Esophagus muscularis mucosa (tissue), 4 donors: ENCODE measurements around the gene CD46. TPM values are rescaled to one million over a fixed set of nuclear protein-coding genes. Genes with fewer than 3 reads are reported as not detected.

Experiments
- DNase-seq: peaks from one replicate; pipeline ENCODE4 v3.0.0-alpha.2; 2017; ENCODE audit errors: extremely low spot score
- H3K27ac ChIP-seq, 4 donors: fragments of 200-600 bp; sonication (generic); replicated peaks in 1 of 4; 1 replicate in 3 of 4; 2 replicates in 1 of 4; pipeline ENCODE4 v1.5.1; 2016 to 2019; ENCODE audit warnings: mild to moderate bottlenecking in 1 of 4
- H3K27me3 ChIP-seq, 4 donors: fragments of 200-600 bp; sonication (generic); one replicate each; pipeline versions ENCODE4 v1.5.1 to v1.6.0; 2016 to 2019
- H3K36me3 ChIP-seq, 4 donors: fragments of 200-600 bp; sonication (generic); one replicate each; pipeline ENCODE4 v1.5.1; 2016 to 2019
- H3K4me1 ChIP-seq, 4 donors: fragments of 200-600 bp; sonication (generic); one replicate each; pipeline ENCODE4 v1.5.1; 2016 to 2019
- H3K4me3 ChIP-seq, 4 donors: fragments of 200-600 bp; sonication (generic); 1 replicate in 2 of 4; 2 replicates in 2 of 4; pipeline ENCODE4 v1.5.1; 2016 to 2019; ENCODE audit warnings: mild to moderate bottlenecking in 4 of 4, moderate library complexity in 1 of 4
- H3K9me3 ChIP-seq, 4 donors: fragments of 200-600 bp; sonication (generic); 1 replicate in 3 of 4; 2 replicates in 1 of 4; pipeline ENCODE4 v1.5.1; 2016 to 2019
- EP300 ChIP-seq: sonication (generic); formaldehyde crosslinking; IDR thresholded peaks from one replicate; pipeline ENCODE4 v1.6.1; 2017; ENCODE audit warnings: antibody characterized with exemption
- POLR2A ChIP-seq: fragments of 450-650 bp; IDR thresholded peaks from one replicate; pipeline ENCODE4 v1.6.1; 2017; ENCODE audit warnings: antibody characterized with exemption, moderate library complexity, mild to moderate bottlenecking, low read depth
- POLR2AphosphoS5 ChIP-seq, 2 donors: sonication (generic); formaldehyde crosslinking; IDR thresholded peaks; one replicate each; pipeline ENCODE4 v1.6.1; 2017; ENCODE audit warnings: antibody characterized with exemption in 2 of 2
- WGBS: methylation state at CpG from one replicate; pipeline ENCODE4 v1.1.5; 2018; 5-methylcytosine and 5-hydroxymethylcytosine counted together
- intact Hi-C: fragments of 100-400 bp; cut with DNase I; formaldehyde crosslinking; loops from one replicate; pipeline ENCODE4 v1.15.1; 2023
- total RNA-seq, 4 donors: library from RNA; depleted of rRNA; stranded (reverse); fragments of >200 nt; gene quantifications; one replicate each; pipeline versions ENCODE4 v1.1.0 to v1.2.1, GENCODE V29; 2016
- TF ChIP-seq, protein P1 (sequence below), 3 experiments: fragments of 200-600 bp in 2 of 3; fragments of 450-650 bp in 1 of 3; sonication (generic) in 2 of 3; IDR thresholded peaks; one replicate each; pipeline ENCODE4 v1.5.1; 2017 to 2019; ENCODE audit warnings: antibody characterized with exemption in 3 of 3, mild to moderate bottlenecking in 2 of 3, moderate library complexity in 1 of 3

Gene CD46
- total RNA-seq, 4 donors from 2014 or later, result 65.6 to 86.4 (median 69.2) TPM

DNA sequence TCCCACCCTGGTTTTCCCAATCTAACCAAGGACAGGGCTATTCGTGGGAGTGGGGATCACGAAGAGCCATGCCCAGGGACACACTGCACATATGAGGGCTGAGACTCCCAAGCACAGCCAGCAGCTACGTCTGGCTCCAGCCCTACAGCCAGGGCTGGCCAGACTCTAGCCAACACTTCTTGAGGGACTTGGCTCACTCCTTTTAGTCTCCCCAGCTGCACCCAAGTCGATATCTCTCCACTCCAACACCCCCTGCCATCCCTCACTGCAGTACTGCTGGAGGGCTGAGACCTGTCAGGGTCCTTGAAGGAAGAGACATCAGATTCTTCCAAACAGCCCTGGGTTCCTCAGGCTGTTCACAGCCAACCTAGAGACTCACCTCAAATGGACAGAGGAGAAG lies 62.6 kb downstream of the CD46 start:
- Histone ChIP-seq H3K36me3 (peaks cover 64 to 98% (median 91%) of the 10 kb centered on the region in 4 donors), H3K27ac (peak overlapping the region; percentile 97 to 99 (median 98)), H3K4me1 (peaks cover 94 to 100% (median 100%) of the 10 kb centered on the region in 4 donors), H3K4me3 (peak overlapping the region in 3 of 4 donors; percentile 21 to 89 (median 34)), H3K27me3 (no peaks in the 10 kb centered on the region), H3K9me3 (no peaks in the 10 kb centered on the region)
- intact Hi-C loops, result loop anchor here (5.0 to 10.0 kb wide), 2 partner anchors 50 to 148 kb away; no protein-coding TSS in a partner anchor
- no peak for DNase-seq
- TF ChIP-seq EP300, result no peak
- WGBS, result 66% methylated on average over 4 of the region's 4 CpGs

- peaks cover 90 to 100% (median 100%) of the 10 kb centered on the region in 4 donors for H3K4me1 ChIP-seq
- H3K4me3 ChIP-seq, result peak overlapping the region; percentile 5 to 89 (median 22)
- TF ChIP-seq EP300, result no peak
- TF ChIP-seq POLR2A, result no peak
- TF ChIP-seq POLR2AphosphoS5 (IDR thresholded peaks at IDR 0.05), result no peak
- TF ChIP-seq, protein P1, sequence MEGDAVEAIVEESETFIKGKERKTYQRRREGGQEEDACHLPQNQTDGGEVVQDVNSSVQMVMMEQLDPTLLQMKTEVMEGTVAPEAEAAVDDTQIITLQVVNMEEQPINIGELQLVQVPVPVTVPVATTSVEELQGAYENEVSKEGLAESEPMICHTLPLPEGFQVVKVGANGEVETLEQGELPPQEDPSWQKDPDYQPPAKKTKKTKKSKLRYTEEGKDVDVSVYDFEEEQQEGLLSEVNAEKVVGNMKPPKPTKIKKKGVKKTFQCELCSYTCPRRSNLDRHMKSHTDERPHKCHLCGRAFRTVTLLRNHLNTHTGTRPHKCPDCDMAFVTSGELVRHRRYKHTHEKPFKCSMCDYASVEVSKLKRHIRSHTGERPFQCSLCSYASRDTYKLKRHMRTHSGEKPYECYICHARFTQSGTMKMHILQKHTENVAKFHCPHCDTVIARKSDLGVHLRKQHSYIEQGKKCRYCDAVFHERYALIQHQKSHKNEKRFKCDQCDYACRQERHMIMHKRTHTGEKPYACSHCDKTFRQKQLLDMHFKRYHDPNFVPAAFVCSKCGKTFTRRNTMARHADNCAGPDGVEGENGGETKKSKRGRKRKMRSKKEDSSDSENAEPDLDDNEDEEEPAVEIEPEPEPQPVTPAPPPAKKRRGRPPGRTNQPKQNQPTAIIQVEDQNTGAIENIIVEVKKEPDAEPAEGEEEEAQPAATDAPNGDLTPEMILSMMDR (IDR thresholded peaks at IDR 0.05), result no peak
- no peaks in the 10 kb centered on the region for H3K27me3 ChIP-seq
- H3K27ac ChIP-seq, result peak overlapping the region; percentile 97 to 99 (median 98)
- intact Hi-C loops, result loop anchor here (10.0 kb wide), 1 partner anchor 49 kb away; no protein-coding TSS in a partner anchor
- H3K9me3 ChIP-seq, result no peaks in the 10 kb centered on the region
- 53% methylated on average over 6 of the region's 8 CpGs for WGBS
- no peak for DNase-seq
- peaks cover 60 to 97% (median 86%) of the 10 kb centered on the region in 4 donors for H3K36me3 ChIP-seq
These were observed 63.6 kb downstream of the CD46 start for GRCh38 chr1:207815466-207815865.

DNA sequence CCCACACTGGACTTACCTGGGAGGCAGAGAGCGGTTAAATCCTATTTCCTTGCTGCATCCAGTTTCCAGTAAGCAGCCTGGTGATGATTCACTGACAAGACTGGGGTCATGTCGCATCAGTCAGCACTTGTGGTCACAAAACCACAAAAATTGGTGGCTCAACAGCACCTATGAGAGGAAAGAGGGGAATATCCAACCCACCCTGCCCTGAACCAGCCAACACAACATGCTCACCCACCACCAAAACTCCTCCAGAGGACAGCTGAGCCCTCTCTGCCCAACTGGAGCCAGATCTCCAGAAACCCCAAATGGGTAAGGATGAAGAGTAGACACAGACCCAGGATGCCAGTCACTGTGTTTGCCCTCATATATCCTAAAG lies 64.0 kb downstream of the CD46 start:
- no peak for TF ChIP-seq POLR2AphosphoS5 (IDR thresholded peaks at IDR 0.05)
- TF ChIP-seq EP300, result no peak
- TF ChIP-seq, protein P1 (IDR thresholded peaks at IDR 0.05), result no peak
- no peak for TF ChIP-seq POLR2A
- Histone ChIP-seq H3K27me3 (no peaks in the 10 kb centered on the region), H3K36me3 (peaks cover 57 to 97% (median 81%) of the 10 kb centered on the region in 4 donors), H3K4me1 (peaks cover 86 to 100% (median 100%) of the 10 kb centered on the region in 4 donors), H3K27ac (peak overlapping the region; percentile 97 to 99 (median 98)), H3K9me3 (no peaks in the 10 kb centered on the region), H3K4me3 (peak overlapping the region; percentile 5 to 89 (median 22))
- 70% methylated on average over 2 of the region's 2 CpGs for WGBS
- intact Hi-C loops, result loop anchor here (10.0 kb wide), 1 partner anchor 49 kb away; no protein-coding TSS in a partner anchor
- no peak for DNase-seq

GRCh38 chr1:207817166-207817565 lies 65.3 kb downstream of the CD46 start:
- intact Hi-C loops, result loop anchor here (10.0 kb wide), 1 partner anchor 48 kb away; no protein-coding TSS in a partner anchor
- no peak for DNase-seq
- WGBS, result 73% methylated on average over 7 of the region's 7 CpGs
- Histone ChIP-seq H3K36me3 (peaks cover 53 to 93% (median 74%) of the 10 kb centered on the region in 4 donors), H3K9me3 (no peaks in the 10 kb centered on the region), H3K27me3 (no peaks in the 10 kb centered on the region), H3K4me1 (peaks cover 74 to 100% (median 97%) of the 10 kb centered on the region in 4 donors), H3K27ac (peak overlapping the region; percentile 97 to 99 (median 98)), H3K4me3 (peak overlapping the region; percentile 13 to 89 (median 50))
- TF ChIP-seq POLR2A (no peak), POLR2AphosphoS5 (IDR thresholded peaks at IDR 0.05) (no peak), EP300 (no peak)
- TF ChIP-seq, protein P1 (IDR thresholded peaks at IDR 0.05), result no peak

DNA sequence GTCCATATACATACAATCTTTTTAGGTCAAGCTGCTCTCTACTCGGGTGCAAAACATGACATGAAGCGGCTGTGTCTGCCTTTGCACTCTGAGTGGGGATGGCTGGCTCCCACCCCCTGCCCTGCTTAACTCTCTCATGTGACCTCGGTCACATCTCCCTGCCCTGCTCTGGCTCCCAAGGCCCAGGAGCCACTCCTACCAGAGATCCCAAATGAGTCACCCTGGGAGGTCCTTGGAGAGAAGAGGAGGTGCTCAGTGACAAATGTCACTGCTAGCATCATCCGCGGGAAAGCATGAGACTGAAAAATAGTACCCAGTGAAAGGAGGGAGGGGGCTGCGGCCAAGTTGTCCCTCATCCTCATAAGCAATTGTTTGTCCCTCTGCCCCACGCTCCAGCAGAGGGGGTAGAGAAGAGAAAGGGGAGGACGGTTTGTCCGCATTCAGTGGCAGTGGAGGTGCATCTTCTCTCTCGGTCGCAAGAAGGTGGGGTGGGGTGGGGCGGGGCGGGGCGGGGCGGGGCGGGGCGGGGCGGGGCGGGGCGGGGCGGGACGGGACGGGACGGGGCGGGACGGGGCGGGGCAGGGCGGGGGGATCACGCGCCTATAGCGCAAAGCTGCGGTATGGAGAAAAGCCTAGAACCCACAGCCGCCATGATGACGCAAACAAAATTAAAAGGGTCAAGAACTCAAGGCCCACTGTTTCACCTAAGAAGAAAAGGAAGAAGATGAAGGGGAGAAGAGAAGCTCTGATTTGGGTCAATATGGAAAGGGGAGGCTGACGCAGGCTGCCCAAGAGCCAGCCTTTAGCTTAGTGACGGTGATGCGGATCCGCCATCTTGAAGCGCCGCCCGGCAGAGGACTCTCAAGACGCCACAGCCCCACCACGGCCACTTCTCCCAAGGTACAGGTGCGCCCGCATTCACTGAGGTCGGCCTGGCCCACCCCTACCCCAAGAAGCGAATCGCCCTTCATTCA lies 66.2 kb downstream of the CD46 start:
- DNase-seq, result no peak
- WGBS, result 87% methylated on average over 47 of the region's 48 CpGs
- H3K36me3 ChIP-seq, result peaks cover 47 to 87% (median 66%) of the 10 kb centered on the region in 4 donors
- TF ChIP-seq, protein P1 (IDR thresholded peaks at IDR 0.05), result no peak
- TF ChIP-seq EP300, result no peak
- no peak for TF ChIP-seq POLR2AphosphoS5 (IDR thresholded peaks at IDR 0.05)
- TF ChIP-seq POLR2A, result no peak
- peak overlapping the region; percentile 79 to 89 (median 84) for H3K4me3 ChIP-seq
- peaks cover 65 to 91% (median 88%) of the 10 kb centered on the region in 4 donors for H3K4me1 ChIP-seq
- no peaks in the 10 kb centered on the region for H3K27me3 ChIP-seq
- peak overlapping the region; percentile 97 to 99 (median 98) for H3K27ac ChIP-seq
- intact Hi-C loops, result loop anchor here (10.0 kb wide), 1 partner anchor 47 kb away; no protein-coding TSS in a partner anchor
- no peaks in the 10 kb centered on the region for H3K9me3 ChIP-seq
